ENCODE results near the gene SORCS1. TPM values are rescaled to one million over a fixed set of nuclear protein-coding genes. Genes with fewer than 3 reads are reported as not detected.

Gene SORCS1
- total RNA-seq, 1 donor from 2014 or later = not detected

DNA sequence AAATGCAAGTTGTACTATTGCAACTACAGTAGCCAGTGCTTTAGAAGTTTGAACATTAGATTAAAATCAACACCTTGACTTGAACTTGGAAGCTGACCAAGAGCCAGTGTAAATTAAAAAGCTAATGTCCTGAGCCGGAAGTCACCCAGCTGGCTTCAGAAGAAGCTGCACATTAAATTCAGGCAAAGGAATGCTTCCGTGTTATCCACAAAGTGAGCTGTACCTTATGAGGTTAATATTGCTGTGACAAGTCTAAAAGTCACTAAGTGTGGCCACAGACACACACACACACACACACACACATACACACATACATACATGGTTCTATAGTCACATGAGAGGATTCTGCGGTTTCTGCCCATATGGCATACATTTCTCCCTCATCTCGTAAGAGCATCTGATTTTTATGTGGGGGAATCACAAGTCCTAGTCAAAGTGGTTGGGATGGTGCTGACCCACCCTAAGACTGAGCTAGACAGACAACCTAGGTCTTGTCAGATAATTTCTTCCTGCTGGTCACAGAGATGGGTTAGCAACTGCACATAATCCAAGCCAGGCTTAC, 612.9 kb downstream of the SORCS1 start:
- DNase-seq (ENCODE audit: low read depth in 2 of 2) = no peak

DNA sequence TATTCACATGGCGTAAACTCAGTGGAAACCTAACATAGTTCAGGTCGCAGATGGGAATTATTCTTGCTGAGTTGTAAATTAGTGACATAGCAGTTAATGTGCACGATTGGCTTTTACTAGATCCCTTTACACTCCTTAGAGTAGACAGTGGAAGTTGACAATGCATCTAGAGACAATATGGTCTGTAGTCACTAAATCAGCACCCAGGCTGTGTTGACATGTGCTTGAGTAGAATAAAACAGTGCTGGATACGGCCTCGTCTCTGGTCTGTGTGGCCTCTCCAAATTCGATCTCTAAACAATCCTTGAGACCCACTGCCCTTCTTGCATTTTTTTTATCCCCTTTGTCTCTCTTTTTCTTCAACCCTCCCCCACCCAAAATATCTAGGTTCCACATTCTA, 615.7 kb downstream of the SORCS1 start:
- DNase-seq (ENCODE audit: low read depth in 2 of 2) = no peak

DNA sequence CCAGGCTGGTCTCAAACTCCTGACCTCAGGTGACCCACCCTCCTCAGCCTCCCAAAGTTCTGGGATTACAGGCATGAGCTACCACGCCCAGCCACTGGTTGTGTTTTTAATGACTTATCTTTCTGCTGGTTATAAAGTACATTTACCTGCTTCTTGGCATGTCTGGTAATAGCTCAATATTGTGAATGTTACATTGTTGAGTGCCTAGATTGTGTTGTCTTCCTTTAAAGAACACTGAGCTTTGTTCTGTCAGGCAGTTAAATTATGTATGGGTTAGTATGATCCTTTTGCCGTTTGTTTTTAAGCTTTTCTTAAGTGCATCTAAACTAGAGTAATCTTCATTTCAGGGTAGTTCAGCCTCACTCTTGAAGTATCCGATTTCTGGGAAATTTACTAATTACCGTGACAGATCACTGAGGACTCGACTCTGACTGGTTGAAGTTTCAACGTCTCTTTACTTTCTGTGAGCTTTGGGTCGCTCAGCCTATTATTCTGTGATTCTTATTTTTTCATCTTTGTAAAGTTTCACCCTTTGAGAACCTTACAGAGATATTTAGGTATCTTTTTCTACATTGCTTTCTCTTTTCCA, 617.4 kb downstream of the SORCS1 start:
- DNase-seq (ENCODE audit: low read depth in 2 of 2) = no peak

DNA sequence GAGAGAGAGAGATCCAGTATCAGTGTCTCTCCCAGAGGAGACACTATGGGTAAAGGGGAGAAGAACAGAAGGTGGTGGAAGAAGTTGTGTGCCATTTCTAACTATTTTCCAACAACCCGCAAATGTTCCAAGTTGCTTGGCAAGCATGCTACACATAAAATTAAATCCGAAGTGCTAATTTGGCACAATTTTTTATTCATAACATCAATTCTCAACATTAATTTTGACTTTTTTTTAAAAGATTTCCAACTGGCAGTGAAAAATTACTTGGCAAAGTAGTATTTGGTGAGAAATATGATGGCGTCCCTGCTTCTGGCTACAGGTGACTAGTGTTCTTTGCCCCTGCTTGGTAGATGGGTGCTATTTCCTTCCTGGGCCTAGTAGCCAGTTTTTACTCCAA, 622.0 kb downstream of the SORCS1 start:
- no peak for DNase-seq (ENCODE audit: low read depth in 2 of 2)

DNA sequence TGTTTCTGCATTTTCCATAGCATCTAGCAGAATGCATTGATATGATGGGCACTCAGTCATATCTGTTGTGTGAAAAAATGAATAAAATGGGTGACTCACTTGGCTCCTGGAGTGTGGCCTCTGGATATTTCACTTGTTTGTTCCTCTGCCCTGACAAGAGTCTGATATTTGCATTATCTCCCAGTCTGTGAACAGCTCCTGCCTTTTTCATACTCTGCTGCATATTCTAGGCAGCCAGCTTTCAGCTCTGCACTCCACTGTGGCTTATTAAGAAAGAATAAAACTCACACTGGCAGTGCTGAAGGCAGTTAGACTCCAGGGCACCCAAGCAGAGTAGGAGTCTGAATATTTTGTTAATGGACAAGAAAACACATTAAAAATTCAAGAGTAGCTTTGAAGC, 623.9 kb downstream of the SORCS1 start:
- DNase-seq (ENCODE audit: low read depth in 2 of 2) = no peak

DNA sequence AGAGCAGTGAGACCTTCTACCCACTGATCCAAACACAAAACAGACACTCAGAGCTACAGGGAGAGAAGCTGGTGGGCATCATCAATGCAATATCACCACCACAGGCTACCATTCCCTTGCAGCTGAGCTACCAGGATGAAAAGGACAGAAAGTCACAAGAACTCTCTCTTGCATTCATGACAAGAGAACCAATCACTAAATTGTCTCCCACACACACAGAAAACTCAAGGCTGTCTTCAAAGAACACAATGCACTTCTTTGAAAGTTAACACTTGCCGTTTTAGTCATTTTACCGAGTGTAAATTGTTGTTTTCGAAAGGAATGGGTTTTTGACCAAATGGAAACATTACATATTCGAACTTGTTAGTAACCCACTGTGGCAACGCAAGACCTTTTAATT, 626.6 kb downstream of the SORCS1 start:
- DNase-seq (ENCODE audit: low read depth in 2 of 2) = no peak

DNA sequence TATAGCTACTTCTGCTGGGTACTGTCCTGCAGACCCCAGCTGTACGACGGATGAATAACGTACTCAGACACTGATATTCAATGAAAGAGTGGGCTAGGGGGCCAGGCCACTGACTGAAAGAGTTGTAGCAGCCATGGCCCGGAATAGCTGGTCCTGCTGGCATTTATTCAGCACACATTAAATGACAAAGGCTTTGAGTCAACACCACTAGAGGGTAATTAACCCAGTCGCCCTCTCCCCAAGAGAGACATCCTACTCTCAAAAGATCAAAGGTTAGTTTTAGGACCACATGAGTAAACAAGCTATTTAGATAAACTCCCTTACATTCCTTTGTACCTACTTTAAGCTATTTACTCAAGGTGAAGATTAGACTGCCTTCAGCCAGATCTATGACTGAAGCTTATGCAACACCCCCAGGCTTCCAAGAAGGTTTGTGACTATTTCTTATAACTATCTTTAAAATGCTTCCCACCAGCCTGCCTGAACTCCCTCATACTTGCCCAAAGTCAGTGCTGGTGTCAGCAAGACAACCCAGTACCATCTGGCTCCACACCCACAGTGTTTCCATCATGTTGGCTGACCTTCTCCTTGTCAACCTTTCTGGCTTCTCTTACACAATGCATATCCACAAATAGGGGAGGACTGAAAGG, 629.1 kb downstream of the SORCS1 start:
- no peak for DNase-seq (ENCODE audit: low read depth in 2 of 2)

DNA sequence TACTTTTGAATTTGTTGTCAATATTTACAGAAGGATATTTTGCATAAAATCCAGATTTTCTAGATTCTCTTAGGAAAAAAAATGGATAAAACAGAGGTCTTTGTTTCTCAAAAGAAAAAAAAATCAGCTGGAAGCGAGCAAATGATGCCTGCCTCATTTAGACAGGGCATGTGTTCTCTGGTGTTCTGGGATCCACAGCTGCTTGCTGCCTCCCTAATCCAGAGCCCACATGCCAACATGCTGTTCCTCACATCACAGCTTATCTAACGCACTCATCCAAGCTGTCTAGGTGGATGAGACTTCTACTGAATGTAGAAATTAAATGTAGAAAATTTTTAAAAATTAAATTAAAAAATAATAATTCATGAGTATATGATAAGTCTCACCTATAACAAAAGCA, 630.1 kb downstream of the SORCS1 start:
- no peak for DNase-seq (ENCODE audit: low read depth in 2 of 2)

DNA sequence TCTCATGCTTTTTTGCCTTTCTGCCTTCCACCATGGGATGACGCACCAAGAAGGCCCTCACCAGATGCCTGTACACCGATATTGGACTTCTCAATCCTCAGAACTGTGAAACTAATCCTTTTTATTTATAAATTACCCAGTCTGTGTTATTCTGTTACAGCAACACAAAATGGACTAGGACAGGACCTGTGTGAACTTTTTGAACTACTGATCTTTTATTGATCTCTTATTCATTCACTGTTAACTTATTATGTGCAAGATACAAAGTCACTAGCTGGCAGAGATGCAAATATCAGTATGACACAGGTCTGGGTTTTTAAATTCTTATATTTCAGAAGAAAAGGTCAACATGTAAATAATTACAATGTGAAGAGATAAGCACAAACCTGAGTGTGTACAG, 635.8 kb downstream of the SORCS1 start:
- DNase-seq (ENCODE audit: low read depth in 2 of 2) = no peak

DNA sequence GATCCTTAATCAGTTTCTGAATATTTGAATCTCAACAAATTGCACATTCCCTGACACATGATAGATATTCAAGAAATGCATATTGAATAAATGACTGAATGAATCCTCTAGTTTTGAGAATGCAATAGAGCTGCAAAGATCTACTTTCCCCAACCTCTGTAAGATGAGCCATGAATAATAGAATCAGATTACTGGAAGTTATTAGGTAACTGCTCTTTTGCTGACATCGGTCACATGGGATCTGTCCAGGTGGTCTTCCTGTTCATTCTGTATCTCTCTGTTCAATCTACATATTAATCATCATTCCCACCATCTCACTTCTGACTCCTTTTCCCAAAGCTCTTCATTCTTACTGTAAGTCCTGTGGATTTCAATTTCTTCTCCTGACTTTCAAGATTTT, 638.7 kb downstream of the SORCS1 start:
- no peak for DNase-seq (ENCODE audit: low read depth in 2 of 2)
